OCI-LY7 (cell line): ENCODE measurements around the gene ZNF451. TPM values are rescaled to one million over a fixed set of nuclear protein-coding genes. Genes with fewer than 3 reads are reported as not detected.

Experiments
- BruUV-seq: library from RNA; stranded (reverse); fragments of 400-500 nt; replicated peaks from 2 replicates; lab custom pipeline; 2021; lab: Mats Ljungman, UMichigan
- CTCF ChIA-PET: fragments of 300-600 bp; sonication (Branson Sonifier 250); formaldehyde crosslinking; loops from one replicate; lab custom pipeline; 2022; ENCODE audit warnings: antibody characterized with exemption; ENCODE audit not compliant: unreplicated experiment; lab: Charles Lee
- POLR2A ChIA-PET: fragments of 300-600 bp; sonication (Branson Sonifier 250); formaldehyde crosslinking; loops from one replicate; lab custom pipeline; 2022; ENCODE audit warnings: antibody characterized with exemption; lab: Charles Lee
- DNase-seq: peaks from one replicate; pipeline ENCODE4 v3.0.0-alpha.2; 2015; ENCODE audit warnings: low spot score
- H2AFZ ChIP-seq: fragments of 200-600 bp; sonication (generic), shearing (Covaris generic); 2 replicates; pipeline ENCODE4 v1.6.1; 2014; ENCODE audit warnings: mild to moderate bottlenecking, antibody characterized with exemption, low read length, moderate library complexity
- H3K27ac ChIP-seq: fragments of 200-600 bp; sonication (generic); 2 replicates; pipeline ENCODE4 v1.5.1; 2014; ENCODE audit warnings: mixed run types, low read depth, mild to moderate bottlenecking, moderate library complexity, low read length, inconsistent platforms; ENCODE audit not compliant: poor library complexity, severe bottlenecking
- H3K36me3 ChIP-seq: fragments of 200-600 bp; sonication (generic); 2 replicates; pipeline ENCODE4 v1.6.1; 2014; ENCODE audit warnings: mild to moderate bottlenecking, antibody characterized with exemption, low read length, moderate library complexity, mixed read lengths; ENCODE audit not compliant: insufficient read depth
- H3K4me1 ChIP-seq: fragments of 200-600 bp; sonication (generic); 2 replicates; pipeline ENCODE4 v1.5.1; 2014; ENCODE audit warnings: mild to moderate bottlenecking, low read length; ENCODE audit not compliant: insufficient read depth, poor library complexity, severe bottlenecking
- H3K4me2 ChIP-seq: fragments of 200-600 bp; sonication (generic); 2 replicates; pipeline ENCODE4 v1.6.1; 2014; ENCODE audit warnings: mild to moderate bottlenecking, low read length
- H3K4me3 ChIP-seq: fragments of 200-600 bp; sonication (generic); 2 replicates; pipeline ENCODE4 v1.5.1; 2014; ENCODE audit warnings: mild to moderate bottlenecking, low read depth, low read length; ENCODE audit not compliant: poor library complexity, severe bottlenecking
- H3K79me2 ChIP-seq: fragments of 200-600 bp; sonication (generic); 2 replicates; pipeline ENCODE4 v1.6.1; 2016; ENCODE audit warnings: low read depth, mild to moderate bottlenecking, low read length, moderate library complexity, mixed read lengths; ENCODE audit not compliant: insufficient read depth
- H3K9me2 ChIP-seq: fragments of 200-600 bp; sonication (generic); 2 replicates; pipeline ENCODE4 v1.6.1; 2016; ENCODE audit warnings: mild to moderate bottlenecking, low read length, mixed read lengths; ENCODE audit not compliant: insufficient read depth
- H3K9me3 ChIP-seq: fragments of 200-600 bp; sonication (generic); 2 replicates; pipeline ENCODE4 v1.6.1; 2014; ENCODE audit warnings: mild to moderate bottlenecking, mixed run types, low read length, mixed read lengths
- H4K20me1 ChIP-seq: fragments of 200-600 bp; sonication (generic); 2 replicates; pipeline ENCODE4 v1.6.1; 2014; ENCODE audit warnings: mild to moderate bottlenecking, antibody characterized with exemption, low read length, moderate library complexity, mixed read lengths; ENCODE audit not compliant: insufficient read depth
- CTCF ChIP-seq: fragments of 200-600 bp; sonication (generic); conservative IDR thresholded peaks from 2 replicates; pipeline ENCODE4 v1.5.1; 2014; ENCODE audit warnings: mild to moderate bottlenecking, antibody characterized with exemption, low read length, moderate library complexity, mixed read lengths
- EZH2phosphoT487 ChIP-seq: fragments of 200-600 bp; sonication (generic); IDR thresholded peaks from 2 replicates; pipeline ENCODE4 v1.6.1; 2018; ENCODE audit warnings: low read depth, borderline replicate concordance, mild to moderate bottlenecking, mixed run types, antibody characterized with exemption, low read length, moderate library complexity, mixed read lengths
- intact Hi-C: fragments of 100-400 bp; cut with micrococcal nuclease; formaldehyde crosslinking; loops from one replicate; pipeline ENCODE4 v1.10.0; 2022; ENCODE audit not compliant: unreplicated experiment
- total RNA-seq, 2 experiments: library from RNA; depleted of rRNA in 1 of 2; stranded (reverse); fragments of >200 nt in 1 of 2; shearing (Covaris generic) in 1 of 2; gene quantifications; 2 replicates each; pipeline ENCODE4 v1.2.3, GENCODE V29; 2014 to 2022

The ZNF451 gene
- total RNA-seq, 2 experiments from 2014 or later: 50.0 to 66.7 TPM

GRCh38 chr6:57068061-57068460 is 21.9 kb upstream of the ZNF451 start:
- Histone ChIP-seq H4K20me1 (0 out of 2 replicates have a peak, but pooled peaks cover 5% of the 10 kb centered on the region), H3K4me2 (no peak overlapping the region), H3K4me1 (no peaks in the 10 kb centered on the region), H3K9me2 (no peaks in the 10 kb centered on the region), H3K36me3 (peaks cover 19% of the 10 kb centered on the region; the same call in 1 of the 2 replicates), H3K79me2 (no peaks in the 10 kb centered on the region), H3K9me3 (no peaks in the 10 kb centered on the region), H3K4me3 (no peak overlapping the region), H3K27ac (no peak overlapping the region), H2AFZ (no peak overlapping the region)
- BruUV-seq: no TSS peak
- intact Hi-C loops: no loop called here
- ChIA-PET CTCF (no interaction called here), POLR2A (interaction anchor here (0.6 kb wide), 1 partner anchor 104 kb away, joined by 4 read pairs; no protein-coding TSS in a partner anchor)
- TF ChIP-seq CTCF (no peak), EZH2phosphoT487 (no peak)
- no peak for DNase-seq

- TF ChIP-seq CTCF: no peak
- TF ChIP-seq EZH2phosphoT487: no peak
- intact Hi-C loops: no loop called here
- Histone ChIP-seq H3K9me2 (no peaks in the 10 kb centered on the region), H4K20me1 (0 out of 2 replicates have a peak, but pooled peaks cover 5% of the 10 kb centered on the region), H3K4me1 (no peaks in the 10 kb centered on the region), H3K9me3 (no peaks in the 10 kb centered on the region), H3K36me3 (peaks cover 16% of the 10 kb centered on the region; the same call in 1 of the 2 replicates), H3K79me2 (no peaks in the 10 kb centered on the region), H3K4me2 (no peak overlapping the region), H3K4me3 (no peak overlapping the region), H2AFZ (no peak overlapping the region), H3K27ac (no peak overlapping the region)
- no peak for DNase-seq
- ChIA-PET CTCF (no interaction called here), POLR2A (interaction anchor here (0.6 kb wide), 1 partner anchor 563 kb away, joined by 5 read pairs; no protein-coding TSS in a partner anchor)
- no TSS peak for BruUV-seq
These were observed 20.8 kb upstream of the ZNF451 start for GRCh38 chr6:57069228-57069627.

GRCh38 chr6:57069920-57070331 is 20.1 kb upstream of the ZNF451 start:
- no peaks in the 10 kb centered on the region for H3K4me1 ChIP-seq
- H3K36me3 ChIP-seq: peaks cover 11% of the 10 kb centered on the region; the same call in 1 of the 2 replicates
- no peak for DNase-seq
- H4K20me1 ChIP-seq: 0 out of 2 replicates have a peak, but pooled peaks cover 4% of the 10 kb centered on the region
- H3K79me2 ChIP-seq: no peaks in the 10 kb centered on the region
- no peaks in the 10 kb centered on the region for H3K9me2 ChIP-seq
- H3K4me2 ChIP-seq: no peak overlapping the region
- no peak overlapping the region for H2AFZ ChIP-seq
- CTCF ChIA-PET: no interaction called here
- TF ChIP-seq CTCF: no peak
- no peak for TF ChIP-seq EZH2phosphoT487
- POLR2A ChIA-PET: interaction anchor here (0.5 to 0.6 kb wide), 2 partner anchors 117 to 563 kb away, joined by 3 to 5 read pairs; no protein-coding TSS in a partner anchor
- no peak overlapping the region for H3K27ac ChIP-seq
- no TSS peak for BruUV-seq
- no peak overlapping the region for H3K4me3 ChIP-seq
- intact Hi-C loops: no loop called here
- H3K9me3 ChIP-seq: no peaks in the 10 kb centered on the region
